Activated CD4-positive, CD25-positive, alpha-beta regulatory T cell (primary cell): Measurements from ENCODE around the gene EFS.

Experiments used
- DNase-seq, 4 experiments: peaks; one replicate each; lab custom pipeline; 2025; lab: John Stamatoyannopoulos, UW

The EFS gene

GRCh38 chr14:23378612-23379220 lies 13.7 kb upstream of the EFS start:
- no peak for DNase-seq

GRCh38 chr14:23377573-23378563 lies 12.9 kb upstream of the EFS start:
- no peak for DNase-seq

GRCh38 chr14:23377198-23377550 lies 12.2 kb upstream of the EFS start:
- DNase-seq = no peak

- DNase-seq = no peak
Measured at GRCh38 chr14:23376482-23377197, 11.7 kb upstream of the EFS start, which contains the start of gene CMTM5. Gene CMTM5, plus strand, starts transcription at chr14:23377046. Its CDS starts 206 bp downstream, at chr14:23377252.

- no peak for DNase-seq
Measured at GRCh38 chr14:23375527-23376251, 10.7 kb upstream of the EFS start.

- DNase-seq = no peak
Measured at GRCh38 chr14:23373041-23373440, 8.1 kb upstream of the EFS start.

GRCh38 chr14:23372509-23372908 lies 7.5 kb upstream of the EFS start, which contains the start of gene IL25:
Gene IL25, plus strand, starts transcription at chr14:23372809.
- no peak for DNase-seq

GRCh38 chr14:23371865-23372264 lies 6.9 kb upstream of the EFS start:
- DNase-seq = no peak

GRCh38 chr14:23370221-23370620 lies 5.2 kb upstream of the EFS start:
- no peak for DNase-seq

GRCh38 chr14:23366426-23366921 lies 1.5 kb upstream of the EFS start:
- no peak for DNase-seq

GRCh38 chr14:23365732-23366425 lies 907 bp upstream of the EFS start:
- DNase-seq = no peak

- no peak for DNase-seq
Measured at GRCh38 chr14:23364164-23365035, 572 bp downstream of the EFS start.

- no peak for DNase-seq
Measured at GRCh38 chr14:23362200-23362599, 2.8 kb downstream of the EFS start.

GRCh38 chr14:23361763-23362162 lies 3.2 kb downstream of the EFS start:
- no peak for DNase-seq

GRCh38 chr14:23361320-23361719 lies 3.7 kb downstream of the EFS start:
- DNase-seq = no peak

GRCh38 chr14:23360496-23360895 lies 4.5 kb downstream of the EFS start:
- DNase-seq = no peak

- no peak for DNase-seq
Measured at GRCh38 chr14:23359722-23360447, 5.1 kb downstream of the EFS start.

- DNase-seq = no peak
Measured at GRCh38 chr14:23359167-23359626, 5.8 kb downstream of the EFS start.

- no peak for DNase-seq
Measured at GRCh38 chr14:23358553-23359166, 6.3 kb downstream of the EFS start.
